Transverse colon (tissue), 3 donors: ENCODE measurements around the gene CNKSR1.

Experiments used
- CTCF ChIP-seq, 5 experiments: fragments of 200-600 bp in 3 of 5; fragments of 450-650 bp in 2 of 5; sonication (generic) in 3 of 5; IDR thresholded peaks; 1 replicate in 2 of 5; 2 replicates in 3 of 5; pipeline ENCODE4 v1.5.1; 2016 to 2017; ENCODE audit warnings: antibody characterized with exemption in 5 of 5, inconsistent platforms in 3 of 5, mild to moderate bottlenecking in 2 of 5, moderate library complexity in 1 of 5
- POLR2A ChIP-seq: fragments of 450-650 bp; IDR thresholded peaks from one replicate; pipeline ENCODE4 v1.6.1; 2016; ENCODE audit warnings: antibody characterized with exemption, mild to moderate bottlenecking, moderate library complexity

DNA sequence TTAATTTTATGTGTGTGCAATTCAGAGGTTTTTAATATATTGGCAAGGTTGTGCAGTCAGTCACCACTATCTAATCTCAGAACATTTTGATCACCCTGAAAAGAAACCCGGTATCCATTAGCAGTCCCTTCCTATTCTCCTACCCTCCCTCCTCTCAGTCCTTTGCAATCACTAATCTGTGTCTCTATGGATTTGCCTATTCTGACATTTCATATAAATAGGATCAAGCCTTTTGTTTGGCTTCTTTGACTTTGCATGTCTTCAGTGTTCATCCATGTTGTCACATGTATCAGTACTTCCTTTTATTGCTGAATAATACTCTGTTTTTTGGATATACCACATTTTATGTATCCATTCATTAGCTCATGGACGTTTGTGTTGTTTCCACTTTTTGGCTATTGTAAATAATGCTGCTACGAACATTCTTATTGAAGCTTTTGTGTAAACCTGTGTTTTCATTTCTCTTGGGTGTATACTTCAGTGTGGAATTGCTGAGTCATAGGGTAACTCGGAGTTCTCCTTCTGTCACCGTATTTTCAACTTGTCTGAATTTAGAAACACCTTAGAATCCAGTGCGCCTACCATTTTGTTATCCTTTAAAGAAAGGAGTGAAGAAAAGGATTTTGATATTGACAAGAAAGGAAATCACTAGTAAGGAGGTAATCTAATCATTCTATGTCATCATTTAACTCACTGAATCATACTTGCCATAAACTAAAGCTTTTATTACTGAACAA lies 60.1 kb downstream of the CNKSR1 start:
- TF ChIP-seq CTCF (IDR thresholded peaks at IDR 0.05) (no peak), POLR2A (no peak)
